CD4-positive, alpha-beta T cell treated with Interleukin-6 at 100 ng/mL for 8 hours (primary cell): Measurements from ENCODE around the gene CCSAP.

Experiments used
- DNase-seq: peaks from one replicate; pipeline ENCODE4 v3.0.0-alpha.2; 2020; ENCODE audit warnings: mixed read lengths, low spot score

Gene CCSAP

GRCh38 chr1:229287267-229287666 is 55.6 kb downstream of the CCSAP start:
- DNase-seq = no peak

- DNase-seq = no peak
Observed at GRCh38 chr1:229286099-229286766, 56.6 kb downstream of the CCSAP start.

GRCh38 chr1:229285440-229285839 is 57.4 kb downstream of the CCSAP start:
- no peak for DNase-seq

GRCh38 chr1:229284887-229285286 is 58.0 kb downstream of the CCSAP start:
- no peak for DNase-seq

GRCh38 chr1:229283183-229283611 is 59.6 kb downstream of the CCSAP start:
- DNase-seq = no peak

- no peak for DNase-seq
Observed at GRCh38 chr1:229282295-229282823, 60.5 kb downstream of the CCSAP start.

GRCh38 chr1:229281339-229281926 is 61.4 kb downstream of the CCSAP start:
- DNase-seq = no peak

- DNase-seq = no peak
Observed at GRCh38 chr1:229280921-229281320, 61.9 kb downstream of the CCSAP start.

GRCh38 chr1:229280037-229280828 is 62.6 kb downstream of the CCSAP start:
- DNase-seq = no peak

GRCh38 chr1:229279242-229279641 is 63.6 kb downstream of the CCSAP start:
- no peak for DNase-seq

- no peak for DNase-seq
Observed at GRCh38 chr1:229278120-229278741, 64.6 kb downstream of the CCSAP start.

- no peak for DNase-seq
Observed at GRCh38 chr1:229275005-229275404, 67.8 kb downstream of the CCSAP start.

- DNase-seq = no peak
Observed at GRCh38 chr1:229273507-229274232, 69.2 kb downstream of the CCSAP start.

- no peak for DNase-seq
Observed at GRCh38 chr1:229272164-229273158, 70.4 kb downstream of the CCSAP start.

GRCh38 chr1:229271448-229272159 is 71.2 kb downstream of the CCSAP start:
- peak; percentile 31 for DNase-seq
